GM12874 (cell line): ENCODE measurements around the gene IGFBP5.

Experiments
- TF ChIP-seq, protein P1 (sequence below): IDR thresholded peaks from 2 replicates; pipeline ENCODE4 v1.5.1; 2011; ENCODE audit warnings: low read depth, mild to moderate bottlenecking, control low read depth, low read length, moderate library complexity; ENCODE audit not compliant: insufficient read depth

IGFBP5 gene

DNA sequence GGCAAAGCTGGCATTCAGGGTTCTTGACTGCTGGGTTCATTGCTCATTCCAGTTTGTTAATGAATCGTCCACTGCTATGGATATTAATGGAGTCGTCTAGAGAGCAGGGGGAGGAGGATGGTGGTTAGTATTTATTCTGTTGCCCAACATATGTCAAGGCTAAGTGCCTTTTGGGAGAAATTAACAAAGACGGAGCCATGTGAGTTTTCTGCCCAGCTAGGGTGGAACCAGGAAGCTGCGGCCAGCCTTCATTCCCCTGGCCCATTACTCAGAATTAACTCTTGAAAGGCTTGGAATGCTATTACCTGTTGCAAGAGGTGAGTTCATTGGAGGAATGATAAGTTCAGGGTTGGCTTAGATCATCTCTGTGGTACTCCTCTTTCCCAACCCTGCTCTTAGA is 42.8 kb downstream of the IGFBP5 start:
- TF ChIP-seq, protein P1, sequence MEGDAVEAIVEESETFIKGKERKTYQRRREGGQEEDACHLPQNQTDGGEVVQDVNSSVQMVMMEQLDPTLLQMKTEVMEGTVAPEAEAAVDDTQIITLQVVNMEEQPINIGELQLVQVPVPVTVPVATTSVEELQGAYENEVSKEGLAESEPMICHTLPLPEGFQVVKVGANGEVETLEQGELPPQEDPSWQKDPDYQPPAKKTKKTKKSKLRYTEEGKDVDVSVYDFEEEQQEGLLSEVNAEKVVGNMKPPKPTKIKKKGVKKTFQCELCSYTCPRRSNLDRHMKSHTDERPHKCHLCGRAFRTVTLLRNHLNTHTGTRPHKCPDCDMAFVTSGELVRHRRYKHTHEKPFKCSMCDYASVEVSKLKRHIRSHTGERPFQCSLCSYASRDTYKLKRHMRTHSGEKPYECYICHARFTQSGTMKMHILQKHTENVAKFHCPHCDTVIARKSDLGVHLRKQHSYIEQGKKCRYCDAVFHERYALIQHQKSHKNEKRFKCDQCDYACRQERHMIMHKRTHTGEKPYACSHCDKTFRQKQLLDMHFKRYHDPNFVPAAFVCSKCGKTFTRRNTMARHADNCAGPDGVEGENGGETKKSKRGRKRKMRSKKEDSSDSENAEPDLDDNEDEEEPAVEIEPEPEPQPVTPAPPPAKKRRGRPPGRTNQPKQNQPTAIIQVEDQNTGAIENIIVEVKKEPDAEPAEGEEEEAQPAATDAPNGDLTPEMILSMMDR = no peak

DNA sequence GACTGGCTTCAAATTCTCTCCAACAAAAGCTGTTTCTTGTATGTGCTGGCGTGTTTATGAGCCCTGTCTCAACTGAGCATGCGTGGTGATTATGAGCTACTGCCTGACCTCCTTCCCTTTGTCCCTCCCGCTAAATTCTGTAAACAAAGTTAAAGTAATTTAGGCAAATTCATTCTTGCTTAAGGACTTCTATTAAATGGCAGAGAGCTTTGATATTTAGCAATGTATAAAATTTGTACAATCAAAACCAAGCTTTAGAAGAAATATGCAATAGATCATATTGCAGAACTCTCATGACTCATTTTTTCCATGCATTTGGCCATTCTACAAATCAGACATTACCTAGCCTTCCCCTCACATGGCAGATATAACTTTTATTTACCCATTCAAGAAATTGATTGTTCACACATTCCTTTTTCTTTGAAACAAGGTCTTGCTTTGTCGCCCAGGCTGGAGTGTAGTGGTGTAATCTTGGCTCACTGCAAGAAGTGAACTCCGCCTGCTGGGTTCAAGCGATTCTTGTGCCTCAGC is 43.9 kb downstream of the IGFBP5 start:
- TF ChIP-seq, protein P1 = no peak

DNA sequence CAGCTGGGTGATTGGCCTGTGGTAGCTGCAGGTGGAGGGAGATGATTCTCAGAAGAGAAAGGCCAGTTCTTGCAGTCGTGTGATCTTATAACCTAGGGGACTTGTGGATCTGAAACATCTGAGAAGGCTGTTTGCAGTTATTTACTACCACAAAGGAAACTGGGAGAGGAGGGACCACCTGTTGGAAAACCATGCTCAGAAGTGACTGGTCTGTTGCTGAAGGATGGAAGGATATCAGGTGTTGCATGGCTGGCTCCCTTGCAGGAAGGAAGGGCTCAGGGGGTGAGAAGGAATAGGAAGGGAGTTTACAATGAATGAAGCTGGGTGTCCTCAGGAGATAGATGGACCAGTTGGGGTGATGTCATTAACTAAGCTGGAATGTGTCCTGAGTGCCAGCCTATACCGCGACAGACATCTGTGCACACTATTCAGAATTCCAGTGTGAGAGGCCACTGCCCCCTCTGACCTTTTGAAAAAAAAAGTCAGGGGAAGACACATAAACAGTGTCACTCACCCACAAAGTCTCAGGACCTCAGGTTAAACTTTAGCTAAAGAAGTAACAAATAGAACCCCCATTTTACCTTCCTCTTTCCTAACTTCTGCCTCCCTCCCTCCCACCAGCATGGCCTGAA is 44.6 kb downstream of the IGFBP5 start:
- TF ChIP-seq, protein P1 = no peak

DNA sequence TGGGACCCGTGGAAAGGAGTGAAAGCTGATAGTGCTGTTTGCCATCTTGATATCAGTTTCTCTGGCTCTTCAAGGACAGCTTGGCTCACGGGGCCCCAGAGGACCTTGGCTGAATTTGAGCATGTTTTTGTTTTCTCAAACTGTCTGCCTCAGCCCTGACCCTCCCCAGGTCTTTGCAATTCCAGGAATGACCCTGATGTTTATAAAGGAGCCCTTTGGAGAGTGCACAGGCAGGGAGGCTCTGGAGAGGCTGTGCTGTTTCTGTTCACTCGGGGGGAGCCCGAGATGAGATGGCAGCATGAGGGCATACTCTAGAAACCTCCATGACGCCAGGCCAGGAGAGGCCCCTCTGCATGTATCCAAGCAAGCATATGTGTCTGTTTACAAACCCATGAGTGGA is 45.8 kb downstream of the IGFBP5 start:
- TF ChIP-seq, protein P1 = no peak

DNA sequence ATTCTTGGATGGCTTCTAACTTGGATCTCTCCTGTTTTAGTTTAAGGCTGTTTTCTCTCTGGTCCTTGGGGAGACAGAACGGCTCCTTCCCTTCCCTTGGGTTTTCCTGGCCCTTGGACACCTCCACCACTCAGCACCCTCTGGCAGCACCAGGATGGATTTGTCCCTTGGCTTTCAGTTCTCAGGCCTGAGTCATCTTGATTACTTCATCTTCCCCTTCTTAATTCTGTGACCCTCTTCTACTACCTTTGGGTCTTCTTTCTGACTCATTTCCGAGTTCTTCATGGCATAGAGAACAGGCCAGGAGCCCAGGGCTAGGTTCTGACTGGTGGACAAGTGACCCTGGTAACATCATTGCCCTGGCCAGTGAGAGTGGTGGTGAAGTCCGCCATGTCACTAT is 47.2 kb downstream of the IGFBP5 start:
- TF ChIP-seq, protein P1 = no peak

DNA sequence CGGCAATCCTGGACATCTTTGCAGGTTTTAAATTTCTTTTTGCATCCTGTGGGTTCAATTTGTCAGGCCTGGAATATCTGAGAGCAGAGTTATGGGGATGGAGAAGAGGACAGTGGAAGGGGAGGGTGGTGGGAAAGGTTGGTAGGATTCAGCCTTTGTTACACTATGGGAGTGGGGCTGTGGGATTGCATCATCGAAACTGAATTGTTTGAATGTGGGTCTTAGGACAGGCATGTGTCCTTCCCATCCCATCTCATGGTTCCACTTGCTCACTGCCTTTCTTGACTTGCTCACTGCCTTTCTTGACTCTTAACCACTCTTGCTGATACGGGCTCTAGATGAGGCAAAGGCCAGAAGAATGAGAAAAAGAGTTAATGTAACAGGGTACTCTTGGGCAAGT is 49.2 kb downstream of the IGFBP5 start:
- TF ChIP-seq, protein P1 = no peak

DNA sequence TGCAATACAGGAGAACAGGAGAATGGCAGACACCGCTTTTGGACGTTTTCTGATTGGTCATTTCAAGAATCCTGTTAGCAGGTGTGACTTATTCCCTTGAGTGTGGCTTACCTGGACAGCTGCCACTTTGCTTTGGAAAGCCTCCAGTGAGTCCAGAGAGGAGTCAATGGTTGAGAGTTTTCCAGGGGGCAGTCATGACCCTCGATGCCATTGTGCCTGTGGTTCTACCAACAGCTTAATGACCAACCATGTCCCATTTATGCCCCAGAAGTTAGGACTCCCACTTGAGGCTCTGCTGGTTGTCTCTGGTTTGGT is 49.8 kb downstream of the IGFBP5 start:
- TF ChIP-seq, protein P1 = no peak
